ENCODE data around the gene SPATS2L.

Gene SPATS2L

GRCh38 chr2:200472853-200473464, 166.5 kb downstream of the SPATS2L start:
- DNase-seq, result no peak

- DNase-seq, result no peak
Measured at GRCh38 chr2:200475795-200476194, 169.3 kb downstream of the SPATS2L start.

GRCh38 chr2:200476836-200477235, 170.3 kb downstream of the SPATS2L start:
- no peak for DNase-seq

- no peak for DNase-seq
Measured at GRCh38 chr2:200477667-200478131, 171.2 kb downstream of the SPATS2L start.

- no peak for DNase-seq
Measured at GRCh38 chr2:200479692-200480265, 173.3 kb downstream of the SPATS2L start.

- DNase-seq, result no peak
Measured at GRCh38 chr2:200482194-200482593, 175.7 kb downstream of the SPATS2L start.

- peak; percentile 49 for DNase-seq
Measured at GRCh38 chr2:200483729-200484198, 177.3 kb downstream of the SPATS2L start.

- no peak for DNase-seq
Measured at GRCh38 chr2:200484934-200485333, 178.4 kb downstream of the SPATS2L start.

GRCh38 chr2:200486529-200486928, 180.0 kb downstream of the SPATS2L start:
- no peak for DNase-seq

GRCh38 chr2:200488169-200488568, 181.7 kb downstream of the SPATS2L start:
- DNase-seq, result no peak

GRCh38 chr2:200490001-200490400, 183.5 kb downstream of the SPATS2L start:
- no peak for DNase-seq

GRCh38 chr2:200492656-200493055, 186.2 kb downstream of the SPATS2L start:
- DNase-seq, result no peak

GRCh38 chr2:200494048-200494447, 187.6 kb downstream of the SPATS2L start:
- DNase-seq, result no peak

GRCh38 chr2:200496696-200497095, 190.2 kb downstream of the SPATS2L start:
- no peak for DNase-seq

GRCh38 chr2:200498402-200499162, 192.1 kb downstream of the SPATS2L start:
- no peak for DNase-seq

GRCh38 chr2:200502196-200502595, 195.7 kb downstream of the SPATS2L start:
- DNase-seq, result no peak

GRCh38 chr2:200506679-200507078, 200.2 kb downstream of the SPATS2L start:
- peak; percentile 46 for DNase-seq

GRCh38 chr2:200507179-200507578, 200.7 kb downstream of the SPATS2L start:
- DNase-seq, result no peak

- no peak for DNase-seq
Measured at GRCh38 chr2:200509235-200509611, 202.7 kb downstream of the SPATS2L start.

- peak; percentile 88 for DNase-seq
Measured at GRCh38 chr2:200509612-200510433, 203.3 kb downstream of the SPATS2L start, which contains the start of gene KCTD18. KCTD18 (minus strand) TSS chr2:200510068; CDS start chr2:200507016, 3,052 bp downstream.

GRCh38 chr2:200515155-200515554, 208.7 kb downstream of the SPATS2L start:
- no peak for DNase-seq

- DNase-seq, result no peak
Measured at GRCh38 chr2:200523158-200523557, 216.7 kb downstream of the SPATS2L start.

- no peak for DNase-seq
Measured at GRCh38 chr2:200523604-200524003, 217.1 kb downstream of the SPATS2L start.

Measured in NCI-H774 (cell line).